C4-2B (cell line): Measurements from ENCODE around the gene AHNAK.
"Not testable (repeated sequence)": the region's sequence is repeated elsewhere in the genome, so short reads cannot be mapped to it uniquely, and the experiment has no call there.

Source experiments
- ZFX ChIP-seq: fragments of 450-650 bp; IDR thresholded peaks from 2 replicates; pipeline ENCODE4 v1.6.1; 2017
- TF ChIP-seq, protein P1 (sequence below): fragments of 450-650 bp; conservative IDR thresholded peaks from 2 replicates; pipeline ENCODE4 v1.5.1; 2017; ENCODE audit warnings: mild to moderate bottlenecking

DNA sequence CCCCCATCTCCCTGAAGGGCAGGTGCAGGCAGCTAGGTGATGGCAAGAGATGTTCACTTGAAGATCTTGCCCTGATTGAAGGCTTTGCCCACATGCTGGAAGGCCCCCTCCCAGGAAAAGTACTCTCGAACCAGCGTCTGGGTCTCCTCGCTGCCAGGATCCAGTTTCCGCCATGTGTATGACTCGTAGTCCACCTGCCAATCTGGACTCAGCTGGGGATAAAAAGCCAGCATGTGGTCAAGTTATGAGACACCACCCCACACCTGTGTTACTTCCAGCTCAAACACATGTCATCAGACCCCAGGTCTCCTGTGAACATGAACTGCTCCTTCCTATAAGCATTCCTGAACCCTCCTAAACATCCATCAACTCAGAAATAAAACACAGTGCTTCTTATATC lies 13.0 kb upstream of the AHNAK start:
- TF ChIP-seq, protein P1, sequence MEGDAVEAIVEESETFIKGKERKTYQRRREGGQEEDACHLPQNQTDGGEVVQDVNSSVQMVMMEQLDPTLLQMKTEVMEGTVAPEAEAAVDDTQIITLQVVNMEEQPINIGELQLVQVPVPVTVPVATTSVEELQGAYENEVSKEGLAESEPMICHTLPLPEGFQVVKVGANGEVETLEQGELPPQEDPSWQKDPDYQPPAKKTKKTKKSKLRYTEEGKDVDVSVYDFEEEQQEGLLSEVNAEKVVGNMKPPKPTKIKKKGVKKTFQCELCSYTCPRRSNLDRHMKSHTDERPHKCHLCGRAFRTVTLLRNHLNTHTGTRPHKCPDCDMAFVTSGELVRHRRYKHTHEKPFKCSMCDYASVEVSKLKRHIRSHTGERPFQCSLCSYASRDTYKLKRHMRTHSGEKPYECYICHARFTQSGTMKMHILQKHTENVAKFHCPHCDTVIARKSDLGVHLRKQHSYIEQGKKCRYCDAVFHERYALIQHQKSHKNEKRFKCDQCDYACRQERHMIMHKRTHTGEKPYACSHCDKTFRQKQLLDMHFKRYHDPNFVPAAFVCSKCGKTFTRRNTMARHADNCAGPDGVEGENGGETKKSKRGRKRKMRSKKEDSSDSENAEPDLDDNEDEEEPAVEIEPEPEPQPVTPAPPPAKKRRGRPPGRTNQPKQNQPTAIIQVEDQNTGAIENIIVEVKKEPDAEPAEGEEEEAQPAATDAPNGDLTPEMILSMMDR: not testable (repeated sequence)
- TF ChIP-seq ZFX: not testable (repeated sequence)
